GM12873 (cell line): Measurements from ENCODE around the gene MACROH2A2.

Experiments used
- CTCF ChIP-seq: IDR thresholded peaks from 2 replicates; pipeline ENCODE4 v1.5.1; 2012; ENCODE audit warnings: low read depth, mild to moderate bottlenecking, moderate library complexity, low read length, control low read depth; ENCODE audit not compliant: insufficient read depth; ENCODE audit errors: missing control alignments

MACROH2A2 gene

DNA sequence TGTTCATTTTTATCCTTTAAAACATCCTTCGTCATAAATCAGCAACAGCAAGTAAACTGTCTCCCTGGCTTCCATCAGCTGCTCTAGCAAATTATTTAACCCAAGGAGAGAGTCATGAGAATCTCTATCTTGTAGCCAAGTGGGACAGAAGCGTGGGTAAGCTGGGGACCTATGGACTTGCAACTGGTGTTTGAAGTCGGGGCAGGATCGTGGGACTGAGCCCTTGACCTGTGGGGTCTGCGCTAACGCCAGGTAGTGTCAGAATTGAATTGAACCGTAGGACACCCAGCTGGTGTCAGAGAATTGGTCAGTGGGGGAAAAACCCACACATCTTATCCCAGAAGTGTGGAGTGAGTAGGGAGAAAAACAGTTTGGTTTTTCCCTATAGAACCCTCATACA lies 66.6 kb downstream of the MACROH2A2 start:
- TF ChIP-seq CTCF = no peak

DNA sequence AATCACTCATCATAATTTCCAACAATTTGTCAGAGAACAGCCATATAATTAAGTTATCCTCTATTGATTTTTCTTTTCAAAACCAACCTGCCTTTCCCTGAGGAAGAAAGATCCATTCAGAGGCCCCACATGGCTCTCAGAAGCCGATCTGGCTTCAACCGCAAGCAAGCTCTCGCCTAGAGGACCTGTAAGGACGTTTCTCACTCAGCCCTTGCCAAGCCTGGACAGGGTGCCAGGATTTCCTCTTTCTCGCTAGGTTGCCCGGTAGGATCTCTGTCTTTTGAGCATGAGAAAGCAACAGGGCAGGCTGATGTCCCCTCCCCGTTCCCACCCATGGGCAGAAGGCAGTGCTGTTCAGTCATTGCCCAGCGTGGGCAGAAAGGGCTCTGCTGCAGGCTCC lies 67.0 kb downstream of the MACROH2A2 start:
- no peak for TF ChIP-seq CTCF

- no peak for TF ChIP-seq CTCF
These were observed 67.8 kb downstream of the MACROH2A2 start for GRCh38 chr10:70120417-70120816.

DNA sequence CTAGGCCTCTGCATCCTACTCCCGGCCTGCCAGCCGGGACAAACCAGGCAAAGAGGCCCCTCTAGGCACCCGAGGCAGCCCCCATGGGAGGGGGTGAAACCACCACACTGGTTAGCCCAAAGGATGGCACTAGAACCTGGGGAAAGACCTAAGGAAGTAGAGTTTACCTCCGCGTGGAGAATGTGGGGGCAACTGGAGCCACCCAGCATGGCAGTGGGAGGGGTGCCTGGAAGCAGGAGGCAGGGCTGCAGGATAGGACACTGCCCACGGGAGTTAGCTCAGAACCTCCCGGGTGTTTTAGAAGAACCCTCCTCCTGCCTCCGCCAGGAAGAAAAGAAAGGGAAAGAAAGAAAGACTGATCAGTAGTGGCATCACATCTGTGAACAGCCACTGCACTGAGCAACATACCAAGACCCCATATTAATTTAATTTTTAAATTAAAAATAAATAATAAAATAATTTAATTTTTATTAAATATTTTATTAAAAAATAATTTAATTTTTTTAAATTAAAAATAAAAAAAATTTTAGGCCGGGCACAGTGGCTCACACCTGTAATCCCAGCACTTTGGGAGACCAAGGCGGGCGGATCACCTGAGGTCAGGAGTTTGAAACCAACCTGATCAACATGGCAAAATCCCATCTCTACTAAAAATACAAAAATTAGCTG lies 68.8 kb downstream of the MACROH2A2 start:
- no peak for TF ChIP-seq CTCF

- TF ChIP-seq CTCF = no peak
These were observed 70.1 kb downstream of the MACROH2A2 start for GRCh38 chr10:70122742-70123141.

DNA sequence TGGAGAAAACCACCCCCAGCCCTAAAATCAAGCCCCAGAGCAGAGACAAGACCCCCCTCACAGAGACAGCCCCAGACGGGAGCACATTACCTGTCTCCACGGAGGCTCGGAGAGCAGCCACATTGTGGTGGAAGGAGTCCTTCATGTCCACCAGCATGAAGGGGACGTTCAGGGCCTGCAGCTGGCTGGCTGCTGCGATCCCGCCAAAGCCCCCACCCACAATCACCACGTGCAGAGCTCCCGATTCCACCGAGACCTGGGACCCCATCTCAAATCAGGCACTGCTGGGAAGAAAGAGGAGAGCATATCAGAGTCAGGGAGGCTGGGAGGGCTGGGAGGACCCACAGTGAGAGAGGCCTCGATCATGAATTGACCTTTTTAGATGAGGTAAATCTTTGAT lies 71.2 kb downstream of the MACROH2A2 start:
- no peak for TF ChIP-seq CTCF

DNA sequence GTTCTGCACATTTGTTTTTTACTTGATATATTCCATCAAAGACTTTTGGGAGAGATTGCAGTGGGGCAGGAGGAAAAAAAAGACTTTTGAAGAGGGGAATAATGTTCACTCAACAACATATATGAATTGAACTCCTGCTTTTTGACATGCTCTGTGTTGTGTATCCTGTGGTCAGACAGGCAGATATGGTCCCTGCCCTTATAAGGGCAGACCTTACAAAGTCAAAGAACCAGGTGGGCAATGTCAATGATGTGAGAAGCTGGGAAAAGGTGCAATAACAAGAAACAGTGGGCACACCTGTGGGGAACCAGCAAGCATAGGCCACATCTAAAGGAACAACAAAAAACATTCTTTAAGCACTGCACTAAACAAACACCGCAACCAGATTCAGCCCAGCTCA lies 71.8 kb downstream of the MACROH2A2 start:
- TF ChIP-seq CTCF = no peak
